ENCODE data around the gene EHD4. TPM values are rescaled to one million over a fixed set of nuclear protein-coding genes. Genes with fewer than 3 reads are reported as not detected.

The EHD4 gene
- total and polyA plus RNA-seq, 9 of the 15 experiments (the other 6 are each of a cell fraction or from before 2014, with no cell fraction given), result 0.89 to 10.3 (median 6.4) TPM

DNA sequence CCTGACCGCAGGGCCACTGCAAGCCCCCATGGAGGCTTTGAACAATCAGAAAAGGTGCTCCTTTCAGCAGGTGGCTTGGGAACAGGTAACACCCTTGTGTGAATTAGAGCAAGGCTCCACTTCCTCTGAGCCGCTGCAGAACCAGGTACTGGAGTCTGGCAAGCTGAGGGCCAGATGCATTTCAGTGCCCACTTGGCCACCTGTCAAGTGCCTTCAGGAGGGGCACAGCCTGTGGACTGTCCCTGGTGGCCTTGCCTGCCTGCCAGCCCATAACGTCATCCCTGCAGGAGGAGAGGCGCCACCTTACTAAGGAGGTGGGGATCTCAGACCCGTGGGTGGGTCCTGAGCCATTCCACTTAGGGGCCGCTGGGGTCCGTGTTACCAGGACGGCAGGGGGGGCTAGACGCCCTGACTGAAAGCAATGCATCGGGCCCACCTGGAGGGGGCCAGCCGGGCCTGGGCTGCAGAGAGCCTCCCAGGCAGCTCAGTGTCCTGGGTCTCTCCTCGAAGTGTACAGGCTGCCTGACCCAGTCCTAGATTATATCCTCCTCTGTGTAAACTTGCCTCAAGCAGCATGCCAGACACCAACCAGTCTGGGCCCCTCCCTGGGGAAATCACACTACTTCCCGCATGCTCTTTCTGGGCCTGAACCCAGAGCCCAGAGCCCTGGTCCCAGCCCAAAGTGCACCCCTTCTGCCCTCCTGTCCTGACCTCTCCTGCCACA, 94.6 kb downstream of the EHD4 start:
- DNase-seq (ENCODE audit: extremely low read depth in 1 of 4, low spot score in 3 of 4), result peak; percentile 33 to 68 (median 60)
- Histone ChIP-seq H3K9me3 (replicated peaks; ENCODE audit: control insufficient read depth, insufficient read depth, low read depth, low read length) (no peaks in the 10 kb centered on the region), H3K36me3 (ENCODE audit: control insufficient read depth, insufficient read depth, low read length) (no peaks in the 10 kb centered on the region), H3K27me3 (ENCODE audit: control insufficient read depth in 2 of 2, insufficient read depth in 2 of 2, low read length in 2 of 2) (peaks cover 44 to 92% of the 10 kb centered on the region in 2 experiments; a peak in 4 of 5 replicates), H3K4me3 (no peak overlapping the region), H3K4me2 (ENCODE audit: insufficient read depth, low read length) (no peak overlapping the region), H3K9me1 (ENCODE audit: control insufficient read depth, insufficient read depth, low read length) (no peaks in the 10 kb centered on the region), H2AFZ (ENCODE audit: low read depth, low read length) (no peak overlapping the region), H3K27ac (ENCODE audit: extremely low read depth, low read depth, low read length) (no peak overlapping the region), H4K20me1 (replicated peaks; ENCODE audit: control insufficient read depth, insufficient read depth, low read length) (peaks cover 16% of the 10 kb centered on the region; the same call in 1 of the 2 replicates), H3K79me2 (ENCODE audit: control insufficient read depth, insufficient read depth, low read length) (no peaks in the 10 kb centered on the region), H3K4me1 (replicated peaks in 1 of 2; ENCODE audit: control insufficient read depth in 2 of 2, insufficient read depth in 2 of 2, low read length in 2 of 2) (peaks cover 2 to 35% of the 10 kb centered on the region in 2 experiments; a peak in 3 of 5 replicates), H3K9ac (ENCODE audit: insufficient read depth in 1 of 2, low read depth in 2 of 2, low read length in 2 of 2) (peak overlapping the region in 1 of 2 experiments; percentile 45; a peak in 1 of 4 replicates)
- in situ Hi-C loops (cut with MboI) (no loop called here), intact Hi-C loops (cut with micrococcal nuclease) (no loop called here)
- 6% methylated on average over 13 of the region's 13 CpGs for WGBS (ENCODE audit: insufficient coverage, low coverage, missing lambda C conversion rate)
- ChIA-PET POLR2A (interaction anchor here (0.7 to 1.0 kb wide), 2 partner anchors 52 to 76 kb away, joined by 4 to 5 read pairs; no protein-coding TSS in a partner anchor), CTCF (ENCODE audit: low intra/inter-chr PET ratio) (no interaction called here)
- no peak for FAIRE-seq
- ATAC-seq, result peak; percentile 42
- BruUV-seq (replicated peaks), result no TSS peak
- TF ChIP-seq ZBTB43 (CRISPR knock-in tag; IDR thresholded peaks at IDR 0.05) (no peak), KDM5B (IDR thresholded peaks at IDR 0.05; ENCODE audit: insufficient replicate concordance, low read depth, low read length) (no peak), RFX1 (IDR thresholded peaks at IDR 0.05) (no peak), HOMEZ (CRISPR knock-in tag; IDR thresholded peaks at IDR 0.05) (no peak), ZNF644 (tag; IDR thresholded peaks at IDR 0.05; ENCODE audit: low read depth) (no peak), TCF7L2 (IDR thresholded peaks at IDR 0.05; ENCODE audit: low read depth, low read length) (no peak), CTCF (IDR thresholded peaks at IDR 0.05 in 2 of 3, conservative IDR thresholded peaks at IDR 0.05 in 1 of 3; ENCODE audit: insufficient read depth in 2 of 3, low read depth in 1 of 3, low read length in 3 of 3) (peak; percentile 30 to 89 (median 36); a peak in 4 of 6 replicates), JUND (IDR thresholded peaks at IDR 0.05; ENCODE audit: borderline replicate concordance, low read depth, low read length) (no peak), JUND (tag; IDR thresholded peaks at IDR 0.05; ENCODE audit: borderline replicate concordance, low read depth, low read length) (no peak), ZBTB7A (IDR thresholded peaks at IDR 0.05; ENCODE audit: borderline replicate concordance, control insufficient read depth, low read depth, low read length) (peak; percentile 37; the same call in 1 of the 2 replicates), RBM25 (IDR thresholded peaks at IDR 0.05; ENCODE audit: low read depth, low read length, severe bottlenecking) (no peak), ZNF696 (CRISPR knock-in tag; conservative IDR thresholded peaks at IDR 0.05) (no peak), MCM7 (IDR thresholded peaks at IDR 0.05) (no peak)
- TF ChIP-seq, protein P1, sequence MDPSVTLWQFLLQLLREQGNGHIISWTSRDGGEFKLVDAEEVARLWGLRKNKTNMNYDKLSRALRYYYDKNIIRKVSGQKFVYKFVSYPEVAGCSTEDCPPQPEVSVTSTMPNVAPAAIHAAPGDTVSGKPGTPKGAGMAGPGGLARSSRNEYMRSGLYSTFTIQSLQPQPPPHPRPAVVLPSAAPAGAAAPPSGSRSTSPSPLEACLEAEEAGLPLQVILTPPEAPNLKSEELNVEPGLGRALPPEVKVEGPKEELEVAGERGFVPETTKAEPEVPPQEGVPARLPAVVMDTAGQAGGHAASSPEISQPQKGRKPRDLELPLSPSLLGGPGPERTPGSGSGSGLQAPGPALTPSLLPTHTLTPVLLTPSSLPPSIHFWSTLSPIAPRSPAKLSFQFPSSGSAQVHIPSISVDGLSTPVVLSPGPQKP (CRISPR knock-in tag; IDR thresholded peaks at IDR 0.05), result no peak

Measured in K562 (cell line).